Psoas muscle (tissue), 8 donors: ENCODE results near the gene DBF4B. TPM values are rescaled to one million over a fixed set of nuclear protein-coding genes. Genes with fewer than 3 reads are reported as not detected.

Experiments
- ATAC-seq, 4 donors: fragments of 200-7000 bp; cut with Tn5 transposase; one replicate each; pipeline ENCODE4 v1.9.1; 2020; ENCODE audit warnings: moderate library complexity in 3 of 4, mild to moderate bottlenecking in 2 of 4
- DNase-seq, 2 donors: peaks; one replicate each; pipeline ENCODE4 v3.0.0-alpha.2; 2020
- H3K27ac ChIP-seq: fragments of 200-600 bp; one replicate; pipeline ENCODE4 v1.8.0; 2022
- H3K27me3 ChIP-seq, 3 donors: fragments of 200-600 bp in 1 of 3; one replicate each; pipeline versions ENCODE4 v1.6.1 to v1.8.0; 2013 to 2022; ENCODE audit warnings: low read length in 2 of 3, mild to moderate bottlenecking in 2 of 3, moderate library complexity in 1 of 3; ENCODE audit not compliant: insufficient read depth in 3 of 3
- H3K36me3 ChIP-seq, 2 donors: fragments of 200-600 bp in 1 of 2; one replicate each; pipeline versions ENCODE4 v1.6.1 to v1.8.0; 2013 to 2022; ENCODE audit warnings: low read depth in 1 of 2, mild to moderate bottlenecking in 1 of 2, moderate library complexity in 1 of 2; ENCODE audit not compliant: insufficient read depth in 1 of 2
- H3K4me1 ChIP-seq: fragments of 200-600 bp; one replicate; pipeline ENCODE4 v1.8.0; 2022
- H3K4me3 ChIP-seq: fragments of 200-600 bp; one replicate; pipeline ENCODE4 v1.8.0; 2022; ENCODE audit warnings: mild to moderate bottlenecking
- H3K9me3 ChIP-seq: fragments of 200-600 bp; one replicate; pipeline ENCODE4 v1.8.0; 2022
- WGBS, 3 donors: extraction: QIAGEN DNeasy Blood & Tissue Kit; methylation state at CpG; one replicate each; pipeline versions ENCODE4 v1.1.6 to v1.1.7; 2013; 5-methylcytosine and 5-hydroxymethylcytosine counted together
- intact Hi-C, 2 donors: fragments of 100-400 bp; cut with DNase I; formaldehyde crosslinking; loops; one replicate each; pipeline versions ENCODE4 v1.11.0 to v1.14.2; 2022
- polyA plus RNA-seq, 3 donors: library from polyadenylated mRNA; stranded (reverse); fragments of 200-250 nt; gene quantifications; one replicate each; pipeline ENCODE4 v1.2.3, GENCODE V29; 2013
- total RNA-seq, 4 donors: library from RNA; stranded (reverse); fragmentation: NEBNext Ultra II Directional in 2 of 4; extraction: Animal tissue kit (Norgen Biotek cat#: 25700) in 2 of 4; gene quantifications; one replicate each; pipeline versions ENCODE4 v1.2.1 to v1.2.4, GENCODE V29; 2021 to 2023
- TF ChIP-seq, protein P1 (sequence below): fragments of 200-600 bp; IDR thresholded peaks from one replicate; pipeline ENCODE4 v1.8.0; 2022; ENCODE audit warnings: antibody characterized with exemption
- donor health status: healthy with polysubstance abuse.
- donor health status: DM: no; HTN: no; CAD: no; lungs with moderate emphysema.
- donor health status: Bipolar disorder and iron deficiency.
- donor health status: healthy.
- donor health status: DM: yes; HTN: yes; CAD: no.
- donor health status: DM: no; HTN: no; CAD: no.
- donor health status: DM: no; HTN: no; CAD: no.
- donor health status: DM: yes; HTN: yes; CAD: no.

DBF4B gene
- total and polyA plus RNA-seq, 7 donors: 0.79 to 5.0 (median 3.2) TPM

DNA sequence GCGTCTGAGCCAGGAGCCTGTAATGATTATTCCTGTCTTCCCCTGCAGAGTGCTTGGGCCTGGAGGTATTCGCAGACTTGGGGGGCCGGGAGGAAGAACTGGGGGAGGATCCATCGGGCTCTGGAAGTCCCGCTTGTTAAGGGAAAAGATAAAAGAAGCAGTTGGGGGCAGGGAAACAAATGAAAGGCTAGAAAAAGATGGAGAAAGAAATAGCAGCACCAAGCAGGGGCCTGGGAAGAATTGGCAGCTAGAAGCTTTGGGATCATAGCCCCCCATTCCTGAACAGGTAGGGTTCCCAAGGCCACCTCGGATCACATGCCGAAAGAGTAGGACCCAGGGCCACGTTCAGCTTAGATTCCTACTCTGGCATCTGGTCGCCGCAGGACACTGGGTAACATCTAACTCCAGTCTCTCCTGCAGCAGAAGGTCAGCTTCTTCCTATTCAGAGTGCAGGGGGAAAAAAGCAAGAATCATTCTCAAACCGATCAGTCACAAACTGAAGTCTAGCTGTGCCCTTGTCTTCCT is 73.9 kb downstream of the DBF4B start:
- WGBS, 3 donors: 47 to 59% (median 54%) methylated on average over 11 of the region's 11 CpGs
- Histone ChIP-seq H3K27ac (no peak overlapping the region), H3K9me3 (no peaks in the 10 kb centered on the region), H3K4me1 (peaks cover 14% of the 10 kb centered on the region), H3K4me3 (no peak overlapping the region), H3K27me3 (peaks cover 0 to 2% (median 0%) of the 10 kb centered on the region in 3 donors), H3K36me3 (no peaks in the 10 kb centered on the region)
- DNase-seq (no peak), ATAC-seq (no peak)
- intact Hi-C loops: no loop called here
- TF ChIP-seq, protein P1, sequence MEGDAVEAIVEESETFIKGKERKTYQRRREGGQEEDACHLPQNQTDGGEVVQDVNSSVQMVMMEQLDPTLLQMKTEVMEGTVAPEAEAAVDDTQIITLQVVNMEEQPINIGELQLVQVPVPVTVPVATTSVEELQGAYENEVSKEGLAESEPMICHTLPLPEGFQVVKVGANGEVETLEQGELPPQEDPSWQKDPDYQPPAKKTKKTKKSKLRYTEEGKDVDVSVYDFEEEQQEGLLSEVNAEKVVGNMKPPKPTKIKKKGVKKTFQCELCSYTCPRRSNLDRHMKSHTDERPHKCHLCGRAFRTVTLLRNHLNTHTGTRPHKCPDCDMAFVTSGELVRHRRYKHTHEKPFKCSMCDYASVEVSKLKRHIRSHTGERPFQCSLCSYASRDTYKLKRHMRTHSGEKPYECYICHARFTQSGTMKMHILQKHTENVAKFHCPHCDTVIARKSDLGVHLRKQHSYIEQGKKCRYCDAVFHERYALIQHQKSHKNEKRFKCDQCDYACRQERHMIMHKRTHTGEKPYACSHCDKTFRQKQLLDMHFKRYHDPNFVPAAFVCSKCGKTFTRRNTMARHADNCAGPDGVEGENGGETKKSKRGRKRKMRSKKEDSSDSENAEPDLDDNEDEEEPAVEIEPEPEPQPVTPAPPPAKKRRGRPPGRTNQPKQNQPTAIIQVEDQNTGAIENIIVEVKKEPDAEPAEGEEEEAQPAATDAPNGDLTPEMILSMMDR: no peak

- H3K9me3 ChIP-seq: no peaks in the 10 kb centered on the region
- peaks cover 9% of the 10 kb centered on the region for H3K4me1 ChIP-seq
- TF ChIP-seq, protein P1: no peak
- no peak overlapping the region for H3K27ac ChIP-seq
- no peaks in the 10 kb centered on the region for H3K36me3 ChIP-seq
- H3K4me3 ChIP-seq: no peak overlapping the region
- intact Hi-C loops: no loop called here
- no peaks in the 10 kb centered on the region for H3K27me3 ChIP-seq
- DNase-seq: no peak
- WGBS, 3 donors: 86 to 91% (median 88%) methylated on average over 7 of the region's 7 CpGs
- ATAC-seq: no peak
Observed at GRCh38 chr17:44785921-44786320, 77.5 kb downstream of the DBF4B start.

GRCh38 chr17:44786551-44787081 is 78.2 kb downstream of the DBF4B start:
- intact Hi-C loops: no loop called here
- no peaks in the 10 kb centered on the region for H3K27me3 ChIP-seq
- 20 to 24% (median 22%) methylated on average over 16 of the region's 16 CpGs for WGBS, 3 donors
- H3K9me3 ChIP-seq: no peaks in the 10 kb centered on the region
- H3K36me3 ChIP-seq: no peaks in the 10 kb centered on the region
- H3K4me3 ChIP-seq: no peak overlapping the region
- TF ChIP-seq, protein P1: no peak
- DNase-seq (no peak), ATAC-seq (peak in 2 of 4 donors; percentile 24 to 27)
- peaks cover 9% of the 10 kb centered on the region for H3K4me1 ChIP-seq
- no peak overlapping the region for H3K27ac ChIP-seq

DNA sequence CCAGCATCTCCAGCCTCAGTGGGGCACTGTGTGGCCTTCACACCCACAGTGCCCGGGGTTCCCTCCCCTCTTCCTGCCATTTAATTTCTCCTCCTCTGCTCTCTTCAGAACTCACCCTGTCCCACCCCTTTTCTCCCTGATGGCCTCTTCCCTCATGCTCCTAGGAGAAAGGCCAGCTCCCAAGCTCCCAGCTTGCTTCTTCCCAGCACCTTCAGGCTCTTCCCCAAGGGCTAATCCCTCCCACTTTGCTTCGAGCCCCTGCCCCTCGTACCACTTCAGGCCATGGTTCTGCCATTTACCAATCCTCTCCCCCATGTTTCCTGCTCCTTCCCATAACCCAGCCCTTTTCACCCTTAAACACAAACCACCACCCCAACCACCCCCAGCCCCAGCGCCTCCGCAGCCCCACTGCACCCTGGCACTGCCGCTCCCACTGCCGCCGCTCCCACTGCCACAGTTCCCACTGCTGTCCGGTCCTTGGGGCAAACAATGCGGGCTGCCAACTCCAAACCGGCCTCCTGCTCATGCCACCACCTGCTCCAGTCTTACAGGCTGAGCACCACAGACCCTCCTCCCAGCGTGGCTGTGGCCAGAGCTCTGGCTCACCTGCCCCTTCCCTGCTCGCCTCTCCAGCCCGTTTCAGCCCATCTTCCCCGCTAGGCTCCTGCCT is 78.9 kb downstream of the DBF4B start:
- no peaks in the 10 kb centered on the region for H3K27me3 ChIP-seq
- no peak overlapping the region for H3K27ac ChIP-seq
- DNase-seq: no peak
- 30 to 40% (median 31%) methylated on average over 15 of the region's 15 CpGs for WGBS, 3 donors
- H3K9me3 ChIP-seq: no peaks in the 10 kb centered on the region
- peaks cover 9% of the 10 kb centered on the region for H3K4me1 ChIP-seq
- TF ChIP-seq, protein P1: no peak
- intact Hi-C loops: no loop called here
- no peak overlapping the region for H3K4me3 ChIP-seq
- ATAC-seq: peak in 2 of 4 donors; percentile 41 to 48
- H3K36me3 ChIP-seq: no peaks in the 10 kb centered on the region
